ENCODE measurements around the gene NT5C.
"Not testable (repeated sequence)": the region's sequence is repeated elsewhere in the genome, so short reads cannot be mapped to it uniquely, and the experiment has no call there.

Gene NT5C

DNA sequence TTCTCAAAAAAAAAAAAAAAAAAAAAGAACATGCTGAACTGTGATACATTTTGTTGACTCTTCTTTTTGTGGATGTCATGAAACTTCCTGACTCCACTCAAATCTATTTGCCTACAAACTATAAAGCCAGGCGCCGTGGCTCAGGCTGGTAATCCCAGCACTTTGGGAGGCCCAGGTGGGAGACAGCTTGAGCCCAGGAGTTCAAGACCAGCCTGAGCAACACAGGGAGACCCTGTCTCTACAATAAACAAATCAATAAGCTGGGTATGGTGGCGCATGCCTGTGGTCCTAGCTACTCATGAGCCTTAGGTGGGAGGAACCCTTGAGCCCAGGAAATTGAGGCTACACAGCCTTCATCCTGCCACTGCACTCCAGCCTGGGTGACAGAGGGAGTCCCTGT is 1.5 kb upstream of the NT5C start:
- Histone ChIP-seq H2AK5ac (ENCODE audit: low read depth, low read length) (no peak overlapping the region), H2BK12ac (ENCODE audit: low read length) (no peak overlapping the region), H3K27ac (replicated peaks; ENCODE audit: low read length) (no peak overlapping the region), H4K91ac (ENCODE audit: low read depth, low read length, poor library complexity) (no peak overlapping the region), H2BK15ac (ENCODE audit: low read length) (no peak overlapping the region), H3K27me3 (ENCODE audit: control insufficient read depth in 3 of 3, insufficient read depth in 3 of 3, low read depth in 1 of 3, low read length in 3 of 3) (no peaks in the 10 kb centered on the region), H3K4me1 (ENCODE audit: control insufficient read depth in 2 of 2, insufficient read depth in 1 of 2, low read depth in 1 of 2, low read length in 2 of 2) (peaks cover 4 to 7% of the 10 kb centered on the region in 2 donors), H3K4me3 (ENCODE audit: low read length in 2 of 2) (no peak overlapping the region), H3K4me2 (ENCODE audit: insufficient read depth, low read length, poor library complexity, severe bottlenecking) (no peak overlapping the region), H3K23ac (ENCODE audit: low read depth, low read length, poor library complexity) (no peak overlapping the region), H4K8ac (ENCODE audit: low read depth, low read length) (no peak overlapping the region), H3K79me1 (ENCODE audit: low read depth, low read length) (peaks cover 7% of the 10 kb centered on the region), H3K9ac (ENCODE audit: low read depth, low read length, poor library complexity) (no peak overlapping the region), H3K4ac (ENCODE audit: low read length) (no peak overlapping the region), H3K36me3 (replicated peaks in 1 of 2; ENCODE audit: control insufficient read depth in 2 of 2, insufficient read depth in 2 of 2, low read length in 2 of 2) (peaks cover 34 to 58% of the 10 kb centered on the region in 2 donors), H3K9me3 (replicated peaks in 1 of 2; ENCODE audit: control insufficient read depth in 2 of 2, insufficient read depth in 1 of 2, low read depth in 1 of 2, low read length in 2 of 2) (no peaks in the 10 kb centered on the region), H2BK5ac (ENCODE audit: low read length) (no peak overlapping the region), H3K14ac (ENCODE audit: low read length) (no peak overlapping the region), H3K18ac (ENCODE audit: low read length) (no peak overlapping the region), H2BK120ac (ENCODE audit: low read depth, low read length) (no peak overlapping the region), H2AFZ (ENCODE audit: low read length) (no peak overlapping the region)
- DNase-seq (ENCODE audit: low spot score) = no peak
- no CpG with 5 or more reads among the region's 3 CpGs for WGBS, 2 donors (ENCODE audit: extremely low coverage in 2 of 2, insufficient read length in 2 of 2, insufficient replicate concordance in 1 of 2)

DNA sequence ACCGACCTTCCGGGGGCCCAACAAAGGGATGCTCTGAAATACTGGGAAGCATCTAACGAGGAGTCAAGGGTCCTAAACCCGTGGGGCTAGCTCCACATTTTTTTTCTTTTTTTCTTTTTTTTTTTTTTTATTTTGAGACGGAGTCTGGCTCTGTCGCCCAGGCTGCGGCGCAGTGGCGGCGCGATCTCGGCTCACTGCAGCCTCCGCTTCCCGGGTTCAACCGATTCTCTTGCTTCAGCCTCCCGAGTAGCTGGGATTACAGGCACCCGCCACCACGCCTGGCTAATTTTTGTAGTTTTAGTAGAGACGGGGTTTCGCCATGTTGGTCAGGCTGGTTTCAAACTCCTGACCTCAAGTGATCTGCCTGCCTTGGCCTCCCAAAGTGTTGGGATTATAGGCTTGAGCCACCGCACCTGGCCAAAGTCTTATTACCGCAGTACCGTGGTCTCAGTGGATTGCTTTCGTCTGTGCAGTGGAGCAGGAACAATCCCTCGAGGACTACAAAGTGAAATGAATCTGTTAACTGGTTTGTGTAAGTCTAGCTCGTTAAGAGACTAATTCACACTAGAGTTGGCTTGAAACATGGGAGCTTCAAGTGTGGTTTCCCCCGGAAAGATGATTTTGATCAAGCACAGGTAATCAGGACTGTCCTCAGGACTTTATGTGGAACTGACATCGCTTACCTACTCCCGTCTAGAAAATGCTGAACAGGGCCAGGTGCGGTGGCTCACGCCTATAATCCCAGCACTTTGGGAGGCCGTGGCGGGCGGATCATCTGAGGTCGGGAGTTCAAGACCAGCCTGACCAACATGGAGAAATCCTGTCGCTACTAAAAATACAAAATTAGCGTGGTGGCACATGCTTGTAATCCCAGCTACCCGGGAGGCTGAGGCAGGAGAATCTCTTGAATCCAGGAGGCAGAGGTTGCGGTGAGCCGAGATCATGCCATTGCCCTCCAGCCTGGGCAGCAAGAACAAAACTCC is 767 bp upstream of the NT5C start:
- Histone ChIP-seq H3K36me3 (replicated peaks in 1 of 2; ENCODE audit: control insufficient read depth in 2 of 2, insufficient read depth in 2 of 2, low read length in 2 of 2) (peaks cover 32 to 55% of the 10 kb centered on the region in 2 donors), H2AK5ac (ENCODE audit: low read depth, low read length) (peak overlapping the region; percentile 56), H3K23ac (ENCODE audit: low read depth, low read length, poor library complexity) (peak overlapping the region; percentile 96), H3K4me3 (ENCODE audit: low read length in 2 of 2) (peak overlapping the region; percentile 81 to 97), H3K27ac (replicated peaks; ENCODE audit: low read length) (peak overlapping the region; percentile 96), H3K18ac (ENCODE audit: low read length) (peak overlapping the region; percentile 98), H2BK5ac (ENCODE audit: low read length) (peak overlapping the region; percentile 24), H3K9ac (ENCODE audit: low read depth, low read length, poor library complexity) (peak overlapping the region; percentile 68), H3K4me2 (ENCODE audit: insufficient read depth, low read length, poor library complexity, severe bottlenecking) (peak overlapping the region; percentile 88), H2AFZ (ENCODE audit: low read length) (peak overlapping the region; percentile 95)
- H3K4ac ChIP-seq (ENCODE audit: low read length); H4K8ac ChIP-seq (ENCODE audit: low read depth, low read length); DNase-seq (ENCODE audit: low spot score); H2BK12ac ChIP-seq (ENCODE audit: low read length); H3K4me1 ChIP-seq (ENCODE audit: control insufficient read depth in 2 of 2, insufficient read depth in 1 of 2, low read depth in 1 of 2, low read length in 2 of 2); H3K79me1 ChIP-seq (ENCODE audit: low read depth, low read length); H3K9me3 ChIP-seq (replicated peaks in 1 of 2; ENCODE audit: control insufficient read depth in 2 of 2, insufficient read depth in 1 of 2, low read depth in 1 of 2, low read length in 2 of 2); H3K14ac ChIP-seq (ENCODE audit: low read length); H4K91ac ChIP-seq (ENCODE audit: low read depth, low read length, poor library complexity); H3K27me3 ChIP-seq (ENCODE audit: control insufficient read depth in 3 of 3, insufficient read depth in 3 of 3, low read depth in 1 of 3, low read length in 3 of 3); H2BK120ac ChIP-seq (ENCODE audit: low read depth, low read length); H2BK15ac ChIP-seq (ENCODE audit: low read length): not testable (repeated sequence)
- no CpG with 5 or more reads among the region's 40 CpGs for WGBS, 2 donors (ENCODE audit: extremely low coverage in 2 of 2, insufficient read length in 2 of 2, insufficient replicate concordance in 1 of 2)

DNA sequence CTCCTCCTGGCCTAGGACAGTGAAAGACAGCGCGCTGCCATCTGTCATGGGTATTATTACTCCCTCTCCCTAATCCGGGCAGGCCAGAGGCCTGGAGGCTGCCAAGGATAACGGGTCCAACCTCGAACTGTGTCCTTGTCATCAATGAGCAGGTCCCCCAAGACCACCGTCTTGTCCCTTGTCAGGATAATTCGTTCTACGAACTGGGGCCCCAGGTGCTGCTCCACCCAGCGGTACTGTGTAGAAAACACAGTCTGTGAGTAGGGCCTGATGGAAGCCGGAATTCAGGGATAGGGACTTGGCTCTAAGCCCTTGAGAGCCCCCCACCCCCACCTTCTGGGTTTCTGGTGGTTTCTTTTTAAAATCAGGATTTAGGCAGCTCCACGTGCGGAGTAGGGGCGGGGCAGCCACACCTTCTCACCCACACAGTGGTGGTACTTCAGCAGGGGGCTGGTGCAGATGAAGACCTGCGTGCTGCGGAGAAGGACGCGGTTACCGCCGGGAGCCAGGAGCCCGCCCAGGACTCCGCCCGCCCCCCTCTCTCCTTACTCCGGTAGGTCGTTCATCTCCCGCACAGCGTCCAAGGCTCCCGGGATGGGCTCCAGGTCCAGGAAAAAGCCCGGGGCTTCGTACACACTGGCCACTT is 787 bp downstream of the NT5C start:
- H2BK12ac ChIP-seq (ENCODE audit: low read length) = no peak overlapping the region
- H2AK5ac ChIP-seq (ENCODE audit: low read depth, low read length) = peak overlapping the region; percentile 87
- peak overlapping the region; percentile 88 for H3K4me2 ChIP-seq (ENCODE audit: insufficient read depth, low read length, poor library complexity, severe bottlenecking)
- no peak overlapping the region for H4K8ac ChIP-seq (ENCODE audit: low read depth, low read length)
- peaks cover 4 to 7% of the 10 kb centered on the region in 2 donors for H3K4me1 ChIP-seq (ENCODE audit: control insufficient read depth in 2 of 2, insufficient read depth in 1 of 2, low read depth in 1 of 2, low read length in 2 of 2)
- H3K9ac ChIP-seq (ENCODE audit: low read depth, low read length, poor library complexity) = peak overlapping the region; percentile 85
- peak overlapping the region; percentile 95 for H2AFZ ChIP-seq (ENCODE audit: low read length)
- H3K14ac ChIP-seq (ENCODE audit: low read length) = peak overlapping the region; percentile 47
- H3K36me3 ChIP-seq (replicated peaks in 1 of 2; ENCODE audit: control insufficient read depth in 2 of 2, insufficient read depth in 2 of 2, low read length in 2 of 2) = peaks cover 27 to 39% of the 10 kb centered on the region in 2 donors
- peak overlapping the region; percentile 81 to 97 for H3K4me3 ChIP-seq (ENCODE audit: low read length in 2 of 2)
- peaks cover 7% of the 10 kb centered on the region for H3K79me1 ChIP-seq (ENCODE audit: low read depth, low read length)
- peak overlapping the region; percentile 96 for H3K23ac ChIP-seq (ENCODE audit: low read depth, low read length, poor library complexity)
- peak overlapping the region; percentile 43 for H2BK120ac ChIP-seq (ENCODE audit: low read depth, low read length)
- no CpG with 5 or more reads among the region's 29 CpGs for WGBS, 2 donors (ENCODE audit: extremely low coverage in 2 of 2, insufficient read length in 2 of 2, insufficient replicate concordance in 1 of 2)
- no peak for DNase-seq (ENCODE audit: low spot score)
- no peak overlapping the region for H4K91ac ChIP-seq (ENCODE audit: low read depth, low read length, poor library complexity)
- peak overlapping the region; percentile 19 for H3K4ac ChIP-seq (ENCODE audit: low read length)
- peak overlapping the region; percentile 96 for H3K27ac ChIP-seq (replicated peaks; ENCODE audit: low read length)
- H3K9me3 ChIP-seq (replicated peaks in 1 of 2; ENCODE audit: control insufficient read depth in 2 of 2, insufficient read depth in 1 of 2, low read depth in 1 of 2, low read length in 2 of 2) = no peaks in the 10 kb centered on the region
- peak overlapping the region; percentile 98 for H3K18ac ChIP-seq (ENCODE audit: low read length)
- H2BK15ac ChIP-seq (ENCODE audit: low read length) = peak overlapping the region; percentile 44
- no peaks in the 10 kb centered on the region for H3K27me3 ChIP-seq (ENCODE audit: control insufficient read depth in 3 of 3, insufficient read depth in 3 of 3, low read depth in 1 of 3, low read length in 3 of 3)
- peak overlapping the region; percentile 24 for H2BK5ac ChIP-seq (ENCODE audit: low read length)

Data from neuronal stem cell (in vitro differentiated cells).